Measurements from ENCODE around the gene FUBP1. TPM values are rescaled to one million over a fixed set of nuclear protein-coding genes. Genes with fewer than 3 reads are reported as not detected.

Gene FUBP1
- total and polyA plus RNA-seq, 9 of the 15 experiments (the other 6 are each of a cell fraction or from before 2014, with no cell fraction given), result 104 to 294 (median 213) TPM

DNA sequence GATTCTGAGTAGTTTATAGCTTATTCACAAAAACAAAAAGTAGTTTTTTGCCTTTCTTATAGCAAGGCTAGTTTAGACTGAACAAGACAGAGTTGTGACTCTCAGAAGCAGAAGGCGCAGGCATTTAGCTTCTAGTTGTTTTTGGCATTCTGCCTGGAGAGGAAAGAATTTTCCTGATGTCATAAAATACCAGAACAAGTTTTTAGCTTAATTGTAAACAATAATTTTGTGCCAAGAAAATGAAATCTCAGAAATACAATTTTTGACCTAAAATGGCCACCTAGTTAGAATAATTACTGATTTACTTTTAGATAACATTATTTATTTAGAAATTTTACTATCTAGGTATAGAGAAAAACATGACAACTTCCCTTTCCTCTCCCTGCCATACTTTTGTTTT, 26.9 kb upstream of the FUBP1 start:
- Histone ChIP-seq H3K4me3 (peak overlapping the region; percentile 49), H3K9me3 (replicated peaks; ENCODE audit: control insufficient read depth, insufficient read depth, low read depth, low read length) (no peaks in the 10 kb centered on the region), H3K4me1 (replicated peaks in 1 of 2; ENCODE audit: control insufficient read depth in 2 of 2, insufficient read depth in 2 of 2, low read length in 2 of 2) (peaks cover 0 to 7% of the 10 kb centered on the region in 2 experiments; a peak in 3 of 5 replicates), H3K4me2 (ENCODE audit: insufficient read depth, low read length) (peak overlapping the region; percentile 79; the same call in 1 of the 2 replicates), H4K20me1 (replicated peaks; ENCODE audit: control insufficient read depth, insufficient read depth, low read length) (peaks cover 3% of the 10 kb centered on the region; the same call in 1 of the 2 replicates), H3K36me3 (ENCODE audit: control insufficient read depth, insufficient read depth, low read length) (no peaks in the 10 kb centered on the region), H3K27me3 (ENCODE audit: control insufficient read depth in 2 of 2, insufficient read depth in 2 of 2, low read length in 2 of 2) (no peaks in the 10 kb centered on the region), H3K9ac (ENCODE audit: insufficient read depth in 1 of 2, low read depth in 2 of 2, low read length in 2 of 2) (peak overlapping the region in 1 of 2 experiments; percentile 88; a peak in 3 of 4 replicates), H3K9me1 (ENCODE audit: control insufficient read depth, insufficient read depth, low read length) (no peaks in the 10 kb centered on the region), H3K79me2 (ENCODE audit: control insufficient read depth, insufficient read depth, low read length) (peaks cover 79% of the 10 kb centered on the region), H3K27ac (ENCODE audit: extremely low read depth, low read depth, low read length) (peak overlapping the region; percentile 96; the same call in 2 of the 3 replicates), H2AFZ (ENCODE audit: low read depth, low read length) (no peak overlapping the region)
- no TSS peak for BruUV-seq (replicated peaks)
- 0% methylated on average over 1 of the region's 1 CpG for WGBS (ENCODE audit: insufficient coverage, low coverage, missing lambda C conversion rate)
- DNase-seq (ENCODE audit: extremely low read depth in 1 of 4, low spot score in 3 of 4) (peak in 1 of 4 experiments; percentile 75), FAIRE-seq (peak; percentile 59), ATAC-seq (peak; percentile 21)
- intact Hi-C loops (cut with micrococcal nuclease) (loop anchor here (2.0 to 5.0 kb wide), 3 partner anchors 109 to 325 kb away; partner anchors contain the start of gene USP33), in situ Hi-C loops (cut with MboI) (loop anchor here (10.0 kb wide), 1 partner anchor 109 kb away; no protein-coding TSS in a partner anchor)
- POLR2A ChIA-PET, result interaction anchor here (0.9 to 10.5 kb wide), 14 partner anchors 9 to 193 kb away, joined by 3 to 199 read pairs (median 17); partner anchors contain the start of gene FUBP1
- CTCF ChIA-PET (ENCODE audit: low intra/inter-chr PET ratio), result interaction anchor here (0.6 to 0.9 kb wide), 2 partner anchors 14 to 25 kb away, joined by 3 read pairs; no protein-coding TSS in a partner anchor
- TF ChIP-seq ZNF589 (CRISPR knock-in tag; IDR thresholded peaks at IDR 0.05; ENCODE audit: low read depth) (no peak), KDM4B (IDR thresholded peaks at IDR 0.05; ENCODE audit: borderline replicate concordance in 2 of 2, low read depth in 1 of 2) (no peak), ZNF165 (CRISPR knock-in tag; IDR thresholded peaks at IDR 0.05; ENCODE audit: borderline replicate concordance) (no peak), MLLT1 (IDR thresholded peaks at IDR 0.05) (peak in 1 of 2 experiments; percentile 50; a peak in 2 of 4 replicates), E2F3 (CRISPR knock-in tag; IDR thresholded peaks at IDR 0.05) (no peak), NCOA4 (IDR thresholded peaks at IDR 0.05; ENCODE audit: partially characterized antibody) (no peak), BRCA1 (IDR thresholded peaks at IDR 0.05) (no peak), BRCA1 (CRISPR knock-in tag; IDR thresholded peaks at IDR 0.05) (no peak), RUNX1 (IDR thresholded peaks at IDR 0.05; ENCODE audit: low read depth) (no peak), KLF10 (CRISPR knock-in tag; IDR thresholded peaks at IDR 0.05) (no peak), C11orf30 (IDR thresholded peaks at IDR 0.05; ENCODE audit: low read depth) (no peak), TEAD4 (IDR thresholded peaks at IDR 0.05; ENCODE audit: low read length) (peak; percentile 58), TEAD4 (CRISPR knock-in tag; IDR thresholded peaks at IDR 0.05; ENCODE audit: borderline replicate concordance) (no peak), MXD1 (CRISPR knock-in tag; IDR thresholded peaks at IDR 0.05; ENCODE audit: borderline replicate concordance, poor library complexity, severe bottlenecking) (no peak), ARNT (IDR thresholded peaks at IDR 0.05) (peak in 1 of 2 experiments; percentile 71; a peak in 2 of 4 replicates), HMG20B (CRISPR knock-in tag; IDR thresholded peaks at IDR 0.05) (no peak), ZNF253 (CRISPR knock-in tag; conservative IDR thresholded peaks at IDR 0.05) (no peak), PHB (CRISPR knock-in tag; IDR thresholded peaks at IDR 0.05) (no peak), MIER1 (IDR thresholded peaks at IDR 0.05; ENCODE audit: low read depth) (no peak), ZNF431 (CRISPR knock-in tag; IDR thresholded peaks at IDR 0.05) (no peak; the same call in 1 of the 2 replicates), SMARCC2 (IDR thresholded peaks at IDR 0.05; ENCODE audit: low read depth) (no peak), WHSC1 (IDR thresholded peaks at IDR 0.05; ENCODE audit: low read length) (no peak)
- TF ChIP-seq, protein P1, sequence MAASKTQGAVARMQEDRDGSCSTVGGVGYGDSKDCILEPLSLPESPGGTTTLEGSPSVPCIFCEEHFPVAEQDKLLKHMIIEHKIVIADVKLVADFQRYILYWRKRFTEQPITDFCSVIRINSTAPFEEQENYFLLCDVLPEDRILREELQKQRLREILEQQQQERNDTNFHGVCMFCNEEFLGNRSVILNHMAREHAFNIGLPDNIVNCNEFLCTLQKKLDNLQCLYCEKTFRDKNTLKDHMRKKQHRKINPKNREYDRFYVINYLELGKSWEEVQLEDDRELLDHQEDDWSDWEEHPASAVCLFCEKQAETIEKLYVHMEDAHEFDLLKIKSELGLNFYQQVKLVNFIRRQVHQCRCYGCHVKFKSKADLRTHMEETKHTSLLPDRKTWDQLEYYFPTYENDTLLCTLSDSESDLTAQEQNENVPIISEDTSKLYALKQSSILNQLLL (CRISPR knock-in tag; IDR thresholded peaks at IDR 0.05; ENCODE audit: borderline replicate concordance), result no peak
